DND-41 (cell line): ENCODE results near the gene NAA20.

Experiments used
- EZH2 ChIP-seq: IDR thresholded peaks from 3 replicates; pipeline ENCODE4 v1.6.1; 2012; ENCODE audit warnings: borderline replicate concordance, low read depth, mild to moderate bottlenecking, moderate library complexity, low read length, inconsistent platforms; ENCODE audit not compliant: severe bottlenecking
- TF ChIP-seq, protein P1 (sequence below): IDR thresholded peaks from 2 replicates; pipeline ENCODE4 v1.5.1; 2012; ENCODE audit warnings: borderline replicate concordance, low read length, moderate library complexity, mild to moderate bottlenecking; ENCODE audit not compliant: poor library complexity, severe bottlenecking; ENCODE audit errors: extremely low read depth

DNA sequence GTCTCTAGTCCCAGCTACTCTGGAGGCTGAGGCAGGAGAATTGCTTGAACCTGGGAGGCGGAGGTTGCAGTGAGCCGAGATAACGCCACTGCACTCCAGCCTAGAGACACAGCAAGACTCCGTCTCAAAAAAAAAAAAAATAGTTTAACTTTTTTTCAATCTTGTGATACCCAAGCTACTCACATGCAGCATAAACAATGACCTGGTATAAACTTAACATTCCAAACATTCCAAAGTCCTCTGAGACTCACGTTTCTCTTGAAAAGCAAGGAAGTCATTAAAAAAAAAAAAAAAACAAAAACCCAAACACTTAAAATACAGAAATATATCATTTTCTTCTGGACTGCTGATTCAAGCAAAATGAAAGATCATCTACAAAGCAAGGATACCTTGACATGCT lies 20.8 kb downstream of the NAA20 start:
- TF ChIP-seq EZH2, result no peak
- TF ChIP-seq, protein P1, sequence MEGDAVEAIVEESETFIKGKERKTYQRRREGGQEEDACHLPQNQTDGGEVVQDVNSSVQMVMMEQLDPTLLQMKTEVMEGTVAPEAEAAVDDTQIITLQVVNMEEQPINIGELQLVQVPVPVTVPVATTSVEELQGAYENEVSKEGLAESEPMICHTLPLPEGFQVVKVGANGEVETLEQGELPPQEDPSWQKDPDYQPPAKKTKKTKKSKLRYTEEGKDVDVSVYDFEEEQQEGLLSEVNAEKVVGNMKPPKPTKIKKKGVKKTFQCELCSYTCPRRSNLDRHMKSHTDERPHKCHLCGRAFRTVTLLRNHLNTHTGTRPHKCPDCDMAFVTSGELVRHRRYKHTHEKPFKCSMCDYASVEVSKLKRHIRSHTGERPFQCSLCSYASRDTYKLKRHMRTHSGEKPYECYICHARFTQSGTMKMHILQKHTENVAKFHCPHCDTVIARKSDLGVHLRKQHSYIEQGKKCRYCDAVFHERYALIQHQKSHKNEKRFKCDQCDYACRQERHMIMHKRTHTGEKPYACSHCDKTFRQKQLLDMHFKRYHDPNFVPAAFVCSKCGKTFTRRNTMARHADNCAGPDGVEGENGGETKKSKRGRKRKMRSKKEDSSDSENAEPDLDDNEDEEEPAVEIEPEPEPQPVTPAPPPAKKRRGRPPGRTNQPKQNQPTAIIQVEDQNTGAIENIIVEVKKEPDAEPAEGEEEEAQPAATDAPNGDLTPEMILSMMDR, result no peak
